Ascending aorta (tissue), 2 donors: ENCODE data around the gene TMEM132C. TPM values are rescaled to one million over a fixed set of nuclear protein-coding genes. Genes with fewer than 3 reads are reported as not detected.

Experiments
- DNase-seq, 2 donors: peaks; one replicate each; pipeline ENCODE4 v3.0.0-alpha.2; 2019; ENCODE audit warnings: low spot score in 2 of 2
- H3K27ac ChIP-seq, 2 donors: fragments of 200-600 bp; sonication (generic); one replicate each; pipeline ENCODE4 v1.5.1; 2016 to 2017; ENCODE audit warnings: mild to moderate bottlenecking in 1 of 2
- H3K27me3 ChIP-seq: fragments of 200-600 bp; sonication (generic); one replicate; pipeline ENCODE4 v1.5.1; 2017
- H3K36me3 ChIP-seq, 2 donors: fragments of 200-600 bp; sonication (generic); one replicate each; pipeline ENCODE4 v1.5.1; 2016
- H3K4me1 ChIP-seq, 2 donors: fragments of 200-600 bp; sonication (generic); one replicate each; pipeline ENCODE4 v1.5.1; 2016 to 2017; ENCODE audit warnings: mild to moderate bottlenecking in 1 of 2
- H3K4me3 ChIP-seq, 2 donors: fragments of 200-600 bp; sonication (generic); one replicate each; pipeline ENCODE4 v1.5.1; 2016 to 2017; ENCODE audit warnings: mild to moderate bottlenecking in 1 of 2
- H3K9me3 ChIP-seq, 2 donors: fragments of 200-600 bp; sonication (generic); one replicate each; pipeline ENCODE4 v1.5.1; 2016
- intact Hi-C: fragments of 100-400 bp; cut with DNase I; formaldehyde crosslinking; loops from one replicate; pipeline ENCODE4 v1.15.1; 2023
- total RNA-seq: library from RNA; depleted of rRNA; stranded (reverse); fragments of >200 nt; gene quantifications from one replicate; pipeline ENCODE4 v1.1.0, GENCODE V29; 2016
- TF ChIP-seq, protein P1 (sequence below), 3 experiments: fragments of 200-600 bp in 2 of 3; fragments of 450-650 bp in 1 of 3; sonication (generic) in 2 of 3; IDR thresholded peaks; one replicate each; pipeline ENCODE4 v1.5.1; 2016 to 2019; ENCODE audit warnings: antibody characterized with exemption in 3 of 3, mild to moderate bottlenecking in 1 of 3, moderate library complexity in 1 of 3

The TMEM132C gene
- total RNA-seq, 1 donor from 2014 or later, result 0.96 TPM

DNA sequence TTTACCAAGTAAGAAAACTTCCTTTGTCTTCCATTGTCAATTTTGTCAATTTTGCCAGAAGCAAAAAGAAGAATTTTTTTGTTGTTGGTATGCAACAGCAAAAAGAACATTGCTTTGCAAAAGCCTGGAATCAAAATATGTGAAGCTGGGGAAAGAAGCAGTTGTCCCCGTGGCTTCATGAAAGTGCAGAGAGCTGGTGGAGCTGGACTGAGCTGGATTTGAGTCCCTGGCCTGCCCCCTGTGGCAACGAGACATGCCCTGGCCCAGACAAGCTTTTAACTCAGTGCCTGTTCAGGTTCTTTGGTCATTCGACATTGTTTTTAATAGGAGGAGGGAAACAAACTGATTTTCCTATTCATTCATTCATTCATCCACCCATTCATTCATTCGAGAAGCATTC lies 486.5 kb downstream of the TMEM132C start:
- Histone ChIP-seq H3K4me1 (no peaks in the 10 kb centered on the region), H3K36me3 (no peaks in the 10 kb centered on the region), H3K9me3 (no peaks in the 10 kb centered on the region), H3K4me3 (no peak overlapping the region), H3K27ac (no peak overlapping the region), H3K27me3 (no peaks in the 10 kb centered on the region)
- TF ChIP-seq, protein P1, sequence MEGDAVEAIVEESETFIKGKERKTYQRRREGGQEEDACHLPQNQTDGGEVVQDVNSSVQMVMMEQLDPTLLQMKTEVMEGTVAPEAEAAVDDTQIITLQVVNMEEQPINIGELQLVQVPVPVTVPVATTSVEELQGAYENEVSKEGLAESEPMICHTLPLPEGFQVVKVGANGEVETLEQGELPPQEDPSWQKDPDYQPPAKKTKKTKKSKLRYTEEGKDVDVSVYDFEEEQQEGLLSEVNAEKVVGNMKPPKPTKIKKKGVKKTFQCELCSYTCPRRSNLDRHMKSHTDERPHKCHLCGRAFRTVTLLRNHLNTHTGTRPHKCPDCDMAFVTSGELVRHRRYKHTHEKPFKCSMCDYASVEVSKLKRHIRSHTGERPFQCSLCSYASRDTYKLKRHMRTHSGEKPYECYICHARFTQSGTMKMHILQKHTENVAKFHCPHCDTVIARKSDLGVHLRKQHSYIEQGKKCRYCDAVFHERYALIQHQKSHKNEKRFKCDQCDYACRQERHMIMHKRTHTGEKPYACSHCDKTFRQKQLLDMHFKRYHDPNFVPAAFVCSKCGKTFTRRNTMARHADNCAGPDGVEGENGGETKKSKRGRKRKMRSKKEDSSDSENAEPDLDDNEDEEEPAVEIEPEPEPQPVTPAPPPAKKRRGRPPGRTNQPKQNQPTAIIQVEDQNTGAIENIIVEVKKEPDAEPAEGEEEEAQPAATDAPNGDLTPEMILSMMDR (IDR thresholded peaks at IDR 0.05), result no peak
- intact Hi-C loops, result no loop called here
- no peak for DNase-seq

DNA sequence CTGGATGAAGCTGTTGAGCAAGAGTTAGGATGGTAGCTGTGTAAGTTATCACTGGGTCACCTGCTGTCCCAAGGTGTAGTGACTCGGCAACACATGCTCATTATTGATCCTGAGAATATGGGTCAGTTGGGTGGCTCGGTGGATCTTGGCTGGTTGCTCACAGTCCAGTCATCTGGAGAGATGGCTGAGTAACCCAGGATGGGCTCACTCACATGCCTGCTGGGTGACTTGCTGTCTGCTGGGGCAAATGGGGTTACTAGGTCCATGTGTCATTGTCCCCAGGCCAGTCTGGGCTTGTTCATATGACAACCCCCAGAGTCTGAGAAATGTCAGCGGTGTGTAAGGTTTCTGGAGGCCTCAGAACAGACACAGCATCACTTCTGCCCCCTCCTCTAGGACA lies 487.3 kb downstream of the TMEM132C start:
- no peak for DNase-seq
- TF ChIP-seq, protein P1 (IDR thresholded peaks at IDR 0.05), result no peak
- Histone ChIP-seq H3K36me3 (no peaks in the 10 kb centered on the region), H3K4me1 (no peaks in the 10 kb centered on the region), H3K27ac (no peak overlapping the region), H3K4me3 (no peak overlapping the region), H3K27me3 (no peaks in the 10 kb centered on the region), H3K9me3 (no peaks in the 10 kb centered on the region)
- intact Hi-C loops, result no loop called here

- H3K27me3 ChIP-seq, result no peaks in the 10 kb centered on the region
- no peak overlapping the region for H3K4me3 ChIP-seq
- H3K9me3 ChIP-seq, result no peaks in the 10 kb centered on the region
- no peak overlapping the region for H3K27ac ChIP-seq
- DNase-seq, result no peak
- intact Hi-C loops, result no loop called here
- TF ChIP-seq, protein P1 (IDR thresholded peaks at IDR 0.05), result no peak
- H3K36me3 ChIP-seq, result no peaks in the 10 kb centered on the region
- no peaks in the 10 kb centered on the region for H3K4me1 ChIP-seq
These were observed 488.6 kb downstream of the TMEM132C start for GRCh38 chr12:128755566-128755965.
